ENCODE data around the gene ARL9.

Gene ARL9

GRCh38 chr4:56550642-56551041 lies 45.1 kb downstream of the ARL9 start:
- Mint-ChIP-seq H3K4me1 (ENCODE audit: low read depth) (no peaks in the 10 kb centered on the region), H3K4me3 (no peak overlapping the region), H3K27me3 (no peaks in the 10 kb centered on the region), H3K27ac (no peak overlapping the region), H3K9me3 (no peaks in the 10 kb centered on the region), H3K36me3 (ENCODE audit: low read depth) (no peaks in the 10 kb centered on the region)
- intact Hi-C loops (cut with micrococcal nuclease) = no loop called here

- H3K27ac Mint-ChIP-seq = no peak overlapping the region
- H3K9me3 Mint-ChIP-seq = no peaks in the 10 kb centered on the region
- H3K4me3 Mint-ChIP-seq = no peak overlapping the region
- H3K27me3 Mint-ChIP-seq = no peaks in the 10 kb centered on the region
- H3K4me1 Mint-ChIP-seq (ENCODE audit: low read depth) = no peaks in the 10 kb centered on the region
- intact Hi-C loops (cut with micrococcal nuclease) = no loop called here
- H3K36me3 Mint-ChIP-seq (ENCODE audit: low read depth) = no peaks in the 10 kb centered on the region
Observed at GRCh38 chr4:56551516-56551915, 45.9 kb downstream of the ARL9 start.

DNA sequence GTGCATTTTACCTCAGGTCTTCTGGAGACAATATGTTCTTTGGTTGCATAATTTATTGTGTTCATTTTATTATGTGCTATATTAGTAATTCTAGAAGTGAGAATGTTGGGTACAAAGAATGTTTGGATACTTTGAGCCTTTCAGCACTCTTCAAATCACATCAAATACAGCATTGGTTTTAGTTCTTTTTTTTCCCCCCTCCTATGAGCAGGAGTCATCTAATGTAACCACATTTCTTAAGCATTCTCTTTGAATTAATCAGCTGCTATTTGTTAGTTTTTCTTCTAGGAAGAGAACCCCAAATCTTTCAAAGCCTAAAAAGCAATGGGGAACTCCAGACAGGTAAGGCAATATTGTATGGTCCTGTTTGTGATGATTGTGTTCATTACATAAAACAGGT lies 46.7 kb downstream of the ARL9 start:
- intact Hi-C loops (cut with micrococcal nuclease) = no loop called here
- Mint-ChIP-seq H3K36me3 (ENCODE audit: low read depth) (no peaks in the 10 kb centered on the region), H3K27me3 (no peaks in the 10 kb centered on the region), H3K9me3 (no peaks in the 10 kb centered on the region), H3K27ac (no peak overlapping the region), H3K4me3 (no peak overlapping the region), H3K4me1 (ENCODE audit: low read depth) (no peaks in the 10 kb centered on the region)

DNA sequence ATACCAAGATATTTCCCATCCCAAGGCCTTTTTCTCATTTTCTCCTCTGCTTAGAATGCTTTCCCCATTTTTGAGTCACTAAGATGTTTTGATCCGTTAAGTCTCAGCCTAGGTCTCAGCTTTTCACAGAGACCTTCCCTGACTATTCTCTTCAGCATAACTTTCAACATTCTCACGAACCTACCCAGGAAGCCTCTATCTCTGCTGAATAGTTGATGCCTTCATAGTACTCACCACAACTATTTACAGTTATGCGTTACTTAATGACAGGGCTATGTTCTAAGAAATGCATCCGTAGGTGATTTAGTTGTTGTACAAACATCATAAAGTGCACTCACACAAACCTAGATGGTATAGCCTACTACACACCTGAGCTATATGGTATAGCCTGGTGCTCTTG lies 64.5 kb downstream of the ARL9 start:
- Mint-ChIP-seq H3K27me3 (no peaks in the 10 kb centered on the region), H3K27ac (no peak overlapping the region), H3K36me3 (ENCODE audit: low read depth) (no peaks in the 10 kb centered on the region), H3K4me1 (ENCODE audit: low read depth) (no peaks in the 10 kb centered on the region), H3K9me3 (no peaks in the 10 kb centered on the region), H3K4me3 (no peak overlapping the region)
- intact Hi-C loops (cut with micrococcal nuclease) = no loop called here

Data from dendritic cell treated with granulocyte-macrophage colony-stimulating factor and Interleukin-4, amounts not matched to agents 40 ng/mL and 50 ng/mL, for 4 days (primary cell).